Measurements from ENCODE around the gene METTL21A. TPM values are rescaled to one million over a fixed set of nuclear protein-coding genes. Genes with fewer than 3 reads are reported as not detected.

METTL21A gene
- polyA plus RNA-seq, 10 donors: 14.4 to 21.8 (median 17.1) TPM

DNA sequence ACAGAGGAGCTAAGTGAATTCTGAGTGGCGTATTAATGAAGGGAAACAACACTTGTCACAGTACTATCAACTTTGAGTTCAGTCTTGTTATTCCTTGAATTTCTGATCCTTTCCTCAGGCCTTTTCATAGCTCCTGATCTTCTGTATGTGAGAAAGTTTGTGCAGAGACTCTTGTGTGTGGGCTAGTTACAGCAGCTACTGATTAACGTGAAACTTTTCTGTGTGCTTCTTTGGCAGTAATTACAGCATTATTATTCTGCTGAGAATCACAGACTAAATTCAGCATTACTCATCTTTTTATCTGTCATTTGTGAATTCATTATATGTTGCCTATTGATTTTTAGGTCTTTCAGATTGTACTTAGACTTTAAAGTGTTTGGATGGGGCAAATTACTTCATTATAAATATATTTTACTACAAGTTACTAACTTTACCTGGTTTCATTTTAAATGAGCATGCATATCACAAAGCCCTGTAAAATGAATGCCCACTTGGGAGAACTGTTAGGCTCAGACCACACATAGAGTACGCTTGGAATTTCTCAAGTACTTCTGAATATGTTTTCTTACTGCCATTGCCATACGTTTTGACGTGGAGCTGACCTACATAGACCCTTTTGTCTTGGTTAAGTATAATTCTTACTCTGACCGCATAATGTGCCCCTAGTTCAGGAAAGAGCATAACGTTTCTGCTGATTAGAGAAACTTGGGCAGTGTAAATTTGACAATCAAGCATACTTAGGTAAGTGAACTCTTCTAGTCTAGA lies 59.3 kb downstream of the METTL21A start:
- DNase-seq: no peak

Other genes with a start within 250 kb of the METTL21A start
- gene CREB1, start 95.4 kb downstream of the METTL21A start, polyA plus RNA-seq (ENCODE audit: insufficient read length in 10 of 10): 10 to 100 TPM; 22.9 to 48.4 (median 36.2) TPM
- gene CCNYL1, start 86.2 kb upstream of the METTL21A start, polyA plus RNA-seq (ENCODE audit: insufficient read length in 10 of 10): 10 to 100 TPM in 9 of 10 donors, 1 to 10 TPM in 1; 9.0 to 17.0 (median 12.2) TPM
- gene FZD5, start 144.5 kb upstream of the METTL21A start, polyA plus RNA-seq (ENCODE audit: insufficient read length in 10 of 10): 1 to 10 TPM; 1.3 to 1.9 (median 1.5) TPM